Measurements from ENCODE around the gene HDAC4. TPM values are rescaled to one million over a fixed set of nuclear protein-coding genes. Genes with fewer than 3 reads are reported as not detected.

The HDAC4 gene
- total RNA-seq, 1 experiment from 2014 or later, result 61.5 TPM

DNA sequence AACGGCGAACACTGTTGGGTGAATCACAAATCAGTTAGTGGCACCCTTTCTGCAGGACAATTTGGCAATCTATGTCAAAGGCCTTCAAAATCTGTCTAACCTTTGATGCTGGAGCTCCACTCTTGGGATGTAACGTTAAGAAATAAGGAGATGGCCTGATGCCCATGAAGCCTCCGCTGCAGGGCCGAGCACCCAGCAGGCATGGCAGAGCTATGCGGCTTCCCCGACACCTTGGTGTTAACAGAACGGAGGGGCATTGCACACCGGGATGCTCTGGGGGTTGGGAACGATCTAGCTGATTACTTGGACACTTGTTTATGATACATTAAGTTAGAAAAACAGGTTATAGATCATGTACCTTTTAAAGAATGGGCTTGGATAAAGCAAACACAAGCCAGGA is 265.3 kb downstream of the HDAC4 start:
- Histone ChIP-seq H3K9me3 (ENCODE audit: insufficient read depth, low read depth) (no peaks in the 10 kb centered on the region), H3K27me3 (ENCODE audit: insufficient read depth, low read depth) (no peaks in the 10 kb centered on the region), H3K79me2 (ENCODE audit: low read depth) (no peaks in the 10 kb centered on the region), H3K27ac (no peak overlapping the region), H3F3A (ENCODE audit: insufficient read depth, low read depth) (no peaks in the 10 kb centered on the region), H3K4me1 (replicated peaks; ENCODE audit: insufficient read depth) (no peaks in the 10 kb centered on the region), H2AFZ (no peak overlapping the region), H3K36me3 (ENCODE audit: low read depth) (0 out of 2 replicates have a peak, but pooled peaks cover 3% of the 10 kb centered on the region), H3K4me3 (no peak overlapping the region), H3K4me2 (no peak overlapping the region), H3K9me2 (ENCODE audit: insufficient read depth) (no peaks in the 10 kb centered on the region), H4K20me1 (ENCODE audit: insufficient read depth) (no peaks in the 10 kb centered on the region; the same call in 1 of the 2 replicates)
- TF ChIP-seq EZH2 (IDR thresholded peaks at IDR 0.05; ENCODE audit: low read depth) (no peak), CTCF (conservative IDR thresholded peaks at IDR 0.05) (no peak)
- ChIA-PET CTCF (interaction anchor here (0.5 to 0.6 kb wide), 2 partner anchors 510 to 883 kb away, joined by 3 to 4 read pairs; no protein-coding TSS in a partner anchor), POLR2A (ENCODE audit: unreplicated experiment) (no interaction called here)
- BruUV-seq (replicated peaks), result no TSS peak
- intact Hi-C loops (cut with micrococcal nuclease; ENCODE audit: unreplicated experiment), result no loop called here
- no peak for DNase-seq

DNA sequence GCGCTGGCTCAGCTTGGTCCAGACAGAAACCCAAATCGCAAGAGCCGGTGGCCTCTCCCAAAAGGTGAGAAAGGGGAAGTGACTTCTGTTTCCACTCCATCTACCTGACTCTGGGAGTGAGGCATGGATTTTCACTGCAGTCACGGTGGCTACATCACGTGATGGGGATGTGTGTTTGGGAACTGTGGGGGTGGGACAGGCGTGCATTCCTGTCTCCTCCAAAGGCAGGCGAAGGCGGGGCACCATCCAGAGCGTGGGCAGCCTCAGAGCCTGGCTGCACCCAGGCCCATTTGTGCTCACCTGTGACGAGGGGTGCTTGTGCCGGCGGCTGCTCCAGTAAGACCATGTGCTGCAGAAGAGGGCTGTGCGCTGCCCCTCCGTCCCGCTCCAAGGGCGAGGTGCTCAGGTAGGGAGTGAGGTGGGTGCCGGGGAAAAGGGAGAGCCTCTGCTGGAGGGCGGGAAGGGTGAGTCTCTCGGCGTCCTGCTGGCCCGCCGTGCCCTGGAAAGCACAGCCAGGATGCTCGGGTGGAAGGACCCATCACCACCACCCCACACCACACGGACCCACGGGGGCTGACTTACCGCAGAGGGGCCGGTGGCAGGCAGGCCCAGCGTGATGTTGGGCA is 266.8 kb downstream of the HDAC4 start:
- BruUV-seq (replicated peaks), result no TSS peak
- Histone ChIP-seq H3K79me2 (ENCODE audit: low read depth) (no peaks in the 10 kb centered on the region), H3F3A (ENCODE audit: insufficient read depth, low read depth) (no peaks in the 10 kb centered on the region), H4K20me1 (ENCODE audit: insufficient read depth) (no peaks in the 10 kb centered on the region; the same call in 1 of the 2 replicates), H3K9me2 (ENCODE audit: insufficient read depth) (no peaks in the 10 kb centered on the region), H3K27ac (no peak overlapping the region), H3K4me1 (replicated peaks; ENCODE audit: insufficient read depth) (no peaks in the 10 kb centered on the region), H3K9me3 (ENCODE audit: insufficient read depth, low read depth) (no peaks in the 10 kb centered on the region), H3K4me2 (no peak overlapping the region), H3K36me3 (ENCODE audit: low read depth) (0 out of 2 replicates have a peak, but pooled peaks cover 3% of the 10 kb centered on the region), H2AFZ (no peak overlapping the region), H3K27me3 (ENCODE audit: insufficient read depth, low read depth) (no peaks in the 10 kb centered on the region), H3K4me3 (no peak overlapping the region)
- DNase-seq, result no peak
- TF ChIP-seq EZH2 (IDR thresholded peaks at IDR 0.05; ENCODE audit: low read depth) (no peak), CTCF (conservative IDR thresholded peaks at IDR 0.05) (no peak)
- intact Hi-C loops (cut with micrococcal nuclease; ENCODE audit: unreplicated experiment), result no loop called here
- CTCF ChIA-PET, result no interaction called here
- POLR2A ChIA-PET (ENCODE audit: unreplicated experiment), result no interaction called here

GRCh38 chr2:239132786-239133185 is 268.0 kb downstream of the HDAC4 start:
- no peaks in the 10 kb centered on the region for H3K4me1 ChIP-seq (replicated peaks; ENCODE audit: insufficient read depth)
- no peak overlapping the region for H3K4me2 ChIP-seq
- H4K20me1 ChIP-seq (ENCODE audit: insufficient read depth), result no peaks in the 10 kb centered on the region; the same call in 1 of the 2 replicates
- no peaks in the 10 kb centered on the region for H3K27me3 ChIP-seq (ENCODE audit: insufficient read depth, low read depth)
- no peak overlapping the region for H3K4me3 ChIP-seq
- H2AFZ ChIP-seq, result no peak overlapping the region
- 0 out of 2 replicates have a peak, but pooled peaks cover 3% of the 10 kb centered on the region for H3K36me3 ChIP-seq (ENCODE audit: low read depth)
- no peaks in the 10 kb centered on the region for H3K9me2 ChIP-seq (ENCODE audit: insufficient read depth)
- H3K79me2 ChIP-seq (ENCODE audit: low read depth), result no peaks in the 10 kb centered on the region
- H3K27ac ChIP-seq, result no peak overlapping the region
- CTCF ChIA-PET, result no interaction called here
- TF ChIP-seq CTCF (conservative IDR thresholded peaks at IDR 0.05) (no peak), EZH2 (IDR thresholded peaks at IDR 0.05; ENCODE audit: low read depth) (no peak)
- intact Hi-C loops (cut with micrococcal nuclease; ENCODE audit: unreplicated experiment), result no loop called here
- H3F3A ChIP-seq (ENCODE audit: insufficient read depth, low read depth), result no peaks in the 10 kb centered on the region
- BruUV-seq (replicated peaks), result no TSS peak
- H3K9me3 ChIP-seq (ENCODE audit: insufficient read depth, low read depth), result no peaks in the 10 kb centered on the region
- POLR2A ChIA-PET (ENCODE audit: unreplicated experiment), result no interaction called here
- DNase-seq, result no peak
